ENCODE data around the gene INTS1. TPM values are rescaled to one million over a fixed set of nuclear protein-coding genes. Genes with fewer than 3 reads are reported as not detected.

Gene INTS1, protein sequence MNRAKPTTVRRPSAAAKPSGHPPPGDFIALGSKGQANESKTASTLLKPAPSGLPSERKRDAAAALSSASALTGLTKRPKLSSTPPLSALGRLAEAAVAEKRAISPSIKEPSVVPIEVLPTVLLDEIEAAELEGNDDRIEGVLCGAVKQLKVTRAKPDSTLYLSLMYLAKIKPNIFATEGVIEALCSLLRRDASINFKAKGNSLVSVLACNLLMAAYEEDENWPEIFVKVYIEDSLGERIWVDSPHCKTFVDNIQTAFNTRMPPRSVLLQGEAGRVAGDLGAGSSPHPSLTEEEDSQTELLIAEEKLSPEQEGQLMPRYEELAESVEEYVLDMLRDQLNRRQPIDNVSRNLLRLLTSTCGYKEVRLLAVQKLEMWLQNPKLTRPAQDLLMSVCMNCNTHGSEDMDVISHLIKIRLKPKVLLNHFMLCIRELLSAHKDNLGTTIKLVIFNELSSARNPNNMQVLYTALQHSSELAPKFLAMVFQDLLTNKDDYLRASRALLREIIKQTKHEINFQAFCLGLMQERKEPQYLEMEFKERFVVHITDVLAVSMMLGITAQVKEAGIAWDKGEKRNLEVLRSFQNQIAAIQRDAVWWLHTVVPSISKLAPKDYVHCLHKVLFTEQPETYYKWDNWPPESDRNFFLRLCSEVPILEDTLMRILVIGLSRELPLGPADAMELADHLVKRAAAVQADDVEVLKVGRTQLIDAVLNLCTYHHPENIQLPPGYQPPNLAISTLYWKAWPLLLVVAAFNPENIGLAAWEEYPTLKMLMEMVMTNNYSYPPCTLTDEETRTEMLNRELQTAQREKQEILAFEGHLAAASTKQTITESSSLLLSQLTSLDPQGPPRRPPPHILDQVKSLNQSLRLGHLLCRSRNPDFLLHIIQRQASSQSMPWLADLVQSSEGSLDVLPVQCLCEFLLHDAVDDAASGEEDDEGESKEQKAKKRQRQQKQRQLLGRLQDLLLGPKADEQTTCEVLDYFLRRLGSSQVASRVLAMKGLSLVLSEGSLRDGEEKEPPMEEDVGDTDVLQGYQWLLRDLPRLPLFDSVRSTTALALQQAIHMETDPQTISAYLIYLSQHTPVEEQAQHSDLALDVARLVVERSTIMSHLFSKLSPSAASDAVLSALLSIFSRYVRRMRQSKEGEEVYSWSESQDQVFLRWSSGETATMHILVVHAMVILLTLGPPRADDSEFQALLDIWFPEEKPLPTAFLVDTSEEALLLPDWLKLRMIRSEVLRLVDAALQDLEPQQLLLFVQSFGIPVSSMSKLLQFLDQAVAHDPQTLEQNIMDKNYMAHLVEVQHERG (N-terminal part only)
- total RNA-seq (100 to 1,000 TPM; 142 to 185 TPM), polyA plus RNA-seq (ENCODE audit: insufficient read depth, low read depth, low replicate concordance) (142 TPM)
- long read RNA-seq, donor 1, partial matches to known transcripts, result 10 of 10 reads
- long read RNA-seq, donor 1, other reads (novel, unspliced or antisense), result 0 of 10 reads
- long read RNA-seq, donor 2, result 0 reads

DNA sequence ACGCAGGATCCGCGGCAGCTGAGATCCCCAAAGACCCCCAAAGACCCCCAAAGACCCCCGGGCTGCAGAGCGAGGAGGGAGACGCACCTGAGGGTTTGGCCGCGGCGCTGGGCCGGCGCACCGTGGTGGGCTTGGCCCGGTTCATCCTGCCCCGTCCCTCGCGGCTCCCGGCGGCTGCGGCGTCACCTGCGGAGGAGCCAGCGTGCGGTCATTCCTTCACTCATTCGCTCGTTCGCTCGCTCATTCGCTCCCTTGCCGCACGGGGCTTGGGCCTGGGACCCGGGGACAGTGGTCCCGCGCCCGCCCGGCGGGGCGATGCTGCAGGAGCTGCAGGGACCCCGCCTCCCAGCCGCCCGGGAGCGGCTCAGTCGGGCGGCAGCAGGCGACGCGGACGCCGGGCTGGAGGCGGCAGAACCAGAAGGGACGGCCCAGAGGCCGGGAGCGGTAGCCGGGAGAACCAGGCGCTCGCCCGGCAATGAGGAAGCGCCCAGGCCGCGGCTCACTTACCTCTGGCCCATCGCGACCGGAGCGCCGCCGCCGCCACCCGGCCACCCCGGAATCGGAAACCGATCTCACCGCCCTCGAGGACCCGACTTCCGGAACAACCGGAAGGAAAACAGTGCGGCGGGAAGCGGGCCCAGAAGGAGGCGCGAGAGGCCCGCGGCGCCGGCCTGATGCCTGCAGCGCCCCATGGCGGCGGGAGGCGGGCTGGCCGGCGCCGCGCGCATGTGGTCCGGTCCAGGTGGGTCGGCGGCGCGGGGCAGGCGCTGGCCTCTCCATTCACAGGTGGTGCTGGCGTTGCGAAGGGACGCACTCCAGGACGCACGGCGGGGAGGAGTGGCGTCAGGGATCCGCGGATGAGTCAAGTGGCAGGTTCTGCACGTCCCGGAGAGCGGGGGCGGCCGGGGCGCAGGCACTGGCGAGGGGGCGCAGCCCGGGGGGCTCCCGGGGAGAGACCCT, at the start of gene INTS1:
INTS1 (minus strand) TSS at position 574 of the 960 bp plus-strand sequence; CDS start at position 145, 429 bp downstream.
- DNase-seq, result peak; percentile 95
- no peaks in the 10 kb centered on the region for H3K36me3 ChIP-seq (ENCODE audit: low read depth, missing control alignments)
- 0 to 1% methylated on average over 24 to 111 of the region's 118 CpGs for WGBS, 2 donors
- H3K27ac ChIP-seq, result peak within 1 kb of the TSS; percentile 33 to 53
- H3K27me3 ChIP-seq, result no peaks in the 10 kb centered on the region
- intact Hi-C loops (cut with DNase I; ENCODE audit: low total_unique reads), result no loop called here
- TF ChIP-seq, protein P1, sequence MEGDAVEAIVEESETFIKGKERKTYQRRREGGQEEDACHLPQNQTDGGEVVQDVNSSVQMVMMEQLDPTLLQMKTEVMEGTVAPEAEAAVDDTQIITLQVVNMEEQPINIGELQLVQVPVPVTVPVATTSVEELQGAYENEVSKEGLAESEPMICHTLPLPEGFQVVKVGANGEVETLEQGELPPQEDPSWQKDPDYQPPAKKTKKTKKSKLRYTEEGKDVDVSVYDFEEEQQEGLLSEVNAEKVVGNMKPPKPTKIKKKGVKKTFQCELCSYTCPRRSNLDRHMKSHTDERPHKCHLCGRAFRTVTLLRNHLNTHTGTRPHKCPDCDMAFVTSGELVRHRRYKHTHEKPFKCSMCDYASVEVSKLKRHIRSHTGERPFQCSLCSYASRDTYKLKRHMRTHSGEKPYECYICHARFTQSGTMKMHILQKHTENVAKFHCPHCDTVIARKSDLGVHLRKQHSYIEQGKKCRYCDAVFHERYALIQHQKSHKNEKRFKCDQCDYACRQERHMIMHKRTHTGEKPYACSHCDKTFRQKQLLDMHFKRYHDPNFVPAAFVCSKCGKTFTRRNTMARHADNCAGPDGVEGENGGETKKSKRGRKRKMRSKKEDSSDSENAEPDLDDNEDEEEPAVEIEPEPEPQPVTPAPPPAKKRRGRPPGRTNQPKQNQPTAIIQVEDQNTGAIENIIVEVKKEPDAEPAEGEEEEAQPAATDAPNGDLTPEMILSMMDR (IDR thresholded peaks at IDR 0.05), result peak; percentile 91 to 99 (median 98)
- TF ChIP-seq POLR2A (IDR thresholded peaks at IDR 0.05), result no peak
- no peaks in the 10 kb centered on the region for H3K9me3 ChIP-seq
- H3K4me3 ChIP-seq, result peak within 1 kb of the TSS; percentile 100
- H3K4me1 ChIP-seq, result peaks cover 9% of the 10 kb centered on the region

DNA sequence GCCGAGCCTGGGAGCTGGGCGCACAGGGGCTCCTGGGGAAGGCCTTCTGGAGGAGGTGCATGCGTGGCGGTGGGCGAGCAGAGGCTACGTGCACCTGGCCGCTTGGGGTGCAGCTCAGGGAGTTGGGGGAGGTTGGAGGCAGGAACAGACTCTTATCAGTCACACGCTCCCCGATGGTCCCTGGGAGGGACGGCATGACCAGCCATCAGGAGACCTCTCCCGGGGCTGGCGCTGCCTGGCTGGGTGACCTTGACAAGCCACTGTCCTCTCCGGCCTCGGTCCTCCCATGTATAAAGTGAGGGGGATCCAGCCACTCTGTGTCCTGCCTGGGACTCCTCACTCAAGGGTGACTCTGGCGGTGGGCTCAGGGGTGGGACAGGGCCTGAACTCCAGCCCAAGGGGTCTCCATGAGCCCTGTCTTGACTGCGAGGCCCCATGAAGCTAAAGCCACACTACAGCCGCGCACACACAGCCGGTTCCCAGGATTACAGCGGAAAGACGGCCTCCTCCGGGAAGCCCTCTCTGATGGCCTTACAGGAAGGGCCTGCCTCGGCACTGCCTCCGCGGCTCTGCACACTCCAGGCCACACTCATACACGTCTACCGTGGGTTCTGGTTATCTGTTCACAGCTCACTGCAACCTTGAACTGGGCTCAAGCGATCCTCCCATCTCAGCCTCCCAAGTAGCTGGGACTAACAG, 49.5 kb upstream of the INTS1 start:
- H3K27ac ChIP-seq, result peak overlapping the region in 1 of 2 donors; percentile 44
- peaks cover 19% of the 10 kb centered on the region for H3K4me1 ChIP-seq
- no peaks in the 10 kb centered on the region for H3K9me3 ChIP-seq
- H3K27me3 ChIP-seq, result no peaks in the 10 kb centered on the region
- intact Hi-C loops (cut with DNase I; ENCODE audit: low total_unique reads), result no loop called here
- 56 to 66% methylated on average over 11 to 23 of the region's 28 CpGs for WGBS, 2 donors
- peak; percentile 81 for DNase-seq
- TF ChIP-seq, protein P1 (IDR thresholded peaks at IDR 0.05), result no peak
- no peak for TF ChIP-seq POLR2A (IDR thresholded peaks at IDR 0.05)
- H3K36me3 ChIP-seq (ENCODE audit: low read depth, missing control alignments), result no peaks in the 10 kb centered on the region
- no peak overlapping the region for H3K4me3 ChIP-seq

DNA sequence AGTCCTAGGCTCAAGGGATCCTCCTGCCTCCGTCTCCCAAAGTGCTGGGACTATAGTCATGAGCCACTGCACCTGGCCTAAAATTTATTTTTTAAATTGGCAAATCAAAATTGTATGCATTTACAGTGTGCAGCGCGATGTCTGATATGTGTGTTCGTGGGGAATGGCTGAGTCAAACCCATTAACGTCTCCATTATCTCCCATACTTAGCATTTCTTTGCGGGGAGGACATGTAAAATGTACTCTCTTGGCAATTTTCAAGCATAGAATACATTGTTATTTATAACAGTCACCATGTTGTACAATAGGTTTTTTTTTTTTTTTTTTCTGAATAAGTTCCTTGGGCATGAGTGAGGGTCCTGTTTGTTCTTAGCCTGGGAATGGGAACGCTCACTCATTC, 48.0 kb upstream of the INTS1 start:
- no peak for DNase-seq
- Histone ChIP-seq H3K27me3 (no peaks in the 10 kb centered on the region), H3K36me3 (ENCODE audit: low read depth, missing control alignments) (no peaks in the 10 kb centered on the region), H3K4me1 (peaks cover 19% of the 10 kb centered on the region), H3K27ac (no peak overlapping the region), H3K9me3 (no peaks in the 10 kb centered on the region), H3K4me3 (no peak overlapping the region)
- TF ChIP-seq, protein P1 (IDR thresholded peaks at IDR 0.05), result no peak
- no peak for TF ChIP-seq POLR2A (IDR thresholded peaks at IDR 0.05)
- intact Hi-C loops (cut with DNase I; ENCODE audit: low total_unique reads), result no loop called here
- WGBS, 2 donors, result 66 to 67% methylated on average over 7 of the region's 7 CpGs

Measured in testis (tissue), 5 donors.